MG63 (cell line): ENCODE results near the gene HAPLN1. TPM values are rescaled to one million over a fixed set of nuclear protein-coding genes. Genes with fewer than 3 reads are reported as not detected.

Experiments
- DNase-seq: peaks from one replicate; pipeline ENCODE4 v3.0.0-alpha.2; 2020
- H3K27me3 ChIP-seq: fragments of 250-450 bp; sonication (Bioruptor Pico); 2 replicates; pipeline ENCODE4 v1.5.1; 2020; ENCODE audit warnings: mild to moderate bottlenecking, moderate library complexity
- H3K36me3 ChIP-seq: fragments of 250-450 bp; sonication (Bioruptor Pico); 2 replicates; pipeline ENCODE4 v1.5.1; 2020; ENCODE audit warnings: mild to moderate bottlenecking, moderate library complexity
- H3K4me3 ChIP-seq: fragments of 250-450 bp; sonication (Bioruptor Pico); 2 replicates; pipeline ENCODE4 v1.5.1; 2020; ENCODE audit warnings: mild to moderate bottlenecking, moderate library complexity
- H3K9me3 ChIP-seq: fragments of 250-450 bp; sonication (Bioruptor Pico); 2 replicates; pipeline ENCODE4 v1.5.1; 2020; ENCODE audit warnings: mild to moderate bottlenecking, moderate library complexity
- total RNA-seq: library from RNA; depleted of rRNA; stranded (reverse); fragments of >200 nt; shearing (Covaris generic); gene quantifications from 2 replicates; pipeline ENCODE4 v1.2.3, GENCODE V29; 2014; ENCODE audit warnings: low replicate concordance

The HAPLN1 gene
- total RNA-seq, 1 experiment from 2014 or later, result 0.16 TPM

DNA sequence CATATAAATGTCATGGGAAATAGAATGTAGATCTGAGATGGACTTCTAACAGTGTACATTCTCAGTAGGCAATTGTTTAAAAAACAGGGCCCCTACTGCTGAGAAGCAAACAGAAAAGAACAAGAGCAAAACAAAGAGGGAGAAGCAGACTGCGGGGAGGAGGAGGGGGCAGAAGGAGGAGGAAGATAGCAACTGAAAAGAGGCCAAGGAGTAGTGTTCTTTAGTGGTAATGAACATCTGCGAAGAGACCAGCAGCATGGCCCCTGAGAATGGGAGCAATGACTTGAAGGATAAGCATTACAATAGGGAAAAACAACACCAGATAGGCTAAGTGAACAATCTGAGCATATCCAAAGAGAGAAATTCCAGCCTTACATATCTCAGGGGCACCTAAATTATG is 36.8 kb downstream of the HAPLN1 start:
- Histone ChIP-seq H3K9me3 (no peaks in the 10 kb centered on the region), H3K36me3 (no peaks in the 10 kb centered on the region), H3K4me3 (no peak overlapping the region), H3K27me3 (peaks cover 4% of the 10 kb centered on the region)
- DNase-seq, result no peak

DNA sequence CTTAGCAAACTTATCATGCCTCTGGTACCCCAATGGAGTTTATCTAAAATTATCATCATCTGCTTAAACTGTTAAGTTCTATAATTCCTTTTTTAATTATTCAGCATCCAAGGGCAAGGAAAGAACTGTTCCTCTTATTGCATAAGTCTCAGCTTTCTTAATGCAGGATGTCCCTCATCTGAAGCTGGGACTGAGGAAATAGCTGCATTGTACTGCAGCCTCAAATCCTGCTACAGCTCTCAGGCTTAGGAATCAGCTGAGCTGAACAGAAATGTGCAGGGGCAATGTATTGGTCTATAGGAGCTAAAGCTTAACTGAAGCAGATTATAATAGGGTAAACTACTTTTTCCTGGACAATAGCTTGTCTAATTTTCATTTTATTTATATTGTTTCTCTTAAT is 48.0 kb downstream of the HAPLN1 start:
- Histone ChIP-seq H3K9me3 (no peaks in the 10 kb centered on the region), H3K36me3 (no peaks in the 10 kb centered on the region), H3K27me3 (peaks cover 7% of the 10 kb centered on the region; the same call in 1 of the 2 replicates), H3K4me3 (no peak overlapping the region)
- no peak for DNase-seq

GRCh38 chr5:83672158-83672557 is 48.5 kb downstream of the HAPLN1 start:
- no peak for DNase-seq
- no peaks in the 10 kb centered on the region for H3K9me3 ChIP-seq
- no peaks in the 10 kb centered on the region for H3K36me3 ChIP-seq
- no peak overlapping the region for H3K4me3 ChIP-seq
- H3K27me3 ChIP-seq, result peaks cover 7% of the 10 kb centered on the region; the same call in 1 of the 2 replicates

DNA sequence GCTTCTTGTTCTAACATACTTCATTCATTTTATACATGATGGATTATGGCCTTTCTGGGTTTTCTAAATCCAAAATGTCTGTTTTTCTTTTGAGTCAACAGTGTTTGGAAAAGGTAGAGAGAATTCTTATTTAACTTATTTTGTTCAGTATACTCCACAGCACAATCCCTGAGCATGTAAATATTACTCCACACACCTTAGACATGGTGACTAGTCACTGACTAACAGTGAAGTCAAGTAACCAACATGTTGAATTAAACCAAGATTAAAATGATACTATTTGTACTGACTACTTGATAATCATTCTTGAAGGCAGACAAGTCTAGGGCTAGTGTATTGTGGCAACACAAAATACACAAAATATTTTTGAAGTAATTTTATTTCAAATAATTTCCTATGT is 55.0 kb downstream of the HAPLN1 start:
- no peak for DNase-seq

GRCh38 chr5:83662558-83662957 is 58.1 kb downstream of the HAPLN1 start:
- no peak for DNase-seq

More for the DNA sequence above, 55.0 kb downstream of the HAPLN1 start:
- Histone ChIP-seq H3K9me3 (no peaks in the 10 kb centered on the region), H3K4me3 (no peak overlapping the region), H3K27me3 (no peaks in the 10 kb centered on the region; the same call in 1 of the 2 replicates), H3K36me3 (no peaks in the 10 kb centered on the region)

GRCh38 chr5:83657807-83658525 is 62.7 kb downstream of the HAPLN1 start:
- Histone ChIP-seq H3K4me3 (no peak overlapping the region), H3K27me3 (no peaks in the 10 kb centered on the region; the same call in 1 of the 2 replicates), H3K9me3 (no peaks in the 10 kb centered on the region), H3K36me3 (no peaks in the 10 kb centered on the region)
- DNase-seq, result no peak

More at GRCh38 chr5:83662558-83662957, 58.1 kb downstream of the HAPLN1 start:
- H3K27me3 ChIP-seq, result no peaks in the 10 kb centered on the region; the same call in 1 of the 2 replicates
- no peak overlapping the region for H3K4me3 ChIP-seq
- H3K9me3 ChIP-seq, result no peaks in the 10 kb centered on the region
- no peaks in the 10 kb centered on the region for H3K36me3 ChIP-seq

- Histone ChIP-seq H3K36me3 (no peaks in the 10 kb centered on the region), H3K27me3 (no peaks in the 10 kb centered on the region; the same call in 1 of the 2 replicates), H3K9me3 (no peaks in the 10 kb centered on the region), H3K4me3 (no peak overlapping the region)
- no peak for DNase-seq
These were observed 66.1 kb downstream of the HAPLN1 start for GRCh38 chr5:83654427-83654994.

- DNase-seq, result no peak
- H3K9me3 ChIP-seq, result no peaks in the 10 kb centered on the region
- H3K36me3 ChIP-seq, result no peaks in the 10 kb centered on the region
- no peak overlapping the region for H3K4me3 ChIP-seq
- no peaks in the 10 kb centered on the region; the same call in 1 of the 2 replicates for H3K27me3 ChIP-seq
These were observed 67.0 kb downstream of the HAPLN1 start for GRCh38 chr5:83653669-83654068.

GRCh38 chr5:83645936-83646335 is 74.7 kb downstream of the HAPLN1 start:
- H3K4me3 ChIP-seq, result no peak overlapping the region
- H3K9me3 ChIP-seq, result no peaks in the 10 kb centered on the region
- H3K27me3 ChIP-seq, result no peaks in the 10 kb centered on the region
- H3K36me3 ChIP-seq, result no peaks in the 10 kb centered on the region
- DNase-seq, result no peak

GRCh38 chr5:83644301-83644700 is 76.4 kb downstream of the HAPLN1 start:
- Histone ChIP-seq H3K36me3 (no peaks in the 10 kb centered on the region), H3K9me3 (no peaks in the 10 kb centered on the region), H3K27me3 (no peaks in the 10 kb centered on the region), H3K4me3 (no peak overlapping the region)
- no peak for DNase-seq

DNA sequence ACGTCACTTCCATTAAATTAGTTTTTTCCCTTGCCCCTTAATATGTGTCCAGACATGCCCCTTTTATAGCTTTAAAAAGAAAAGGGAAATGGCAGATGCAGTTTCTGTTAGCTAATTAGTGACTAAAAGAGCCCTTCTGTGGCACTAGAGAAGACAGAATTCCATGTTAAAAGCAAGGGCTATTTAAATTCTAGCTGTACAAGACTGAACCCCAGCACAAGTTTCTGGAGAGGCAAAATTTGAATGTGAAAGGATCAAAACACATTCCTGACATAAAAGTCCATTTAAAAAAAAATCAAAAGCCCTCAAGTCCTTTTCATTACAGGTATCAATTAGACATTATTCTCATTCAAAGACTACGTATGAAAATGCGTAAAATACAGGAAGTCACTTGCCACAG is 78.7 kb downstream of the HAPLN1 start:
- Histone ChIP-seq H3K4me3 (no peak overlapping the region), H3K36me3 (no peaks in the 10 kb centered on the region), H3K27me3 (no peaks in the 10 kb centered on the region), H3K9me3 (no peaks in the 10 kb centered on the region)
- DNase-seq, result no peak

DNA sequence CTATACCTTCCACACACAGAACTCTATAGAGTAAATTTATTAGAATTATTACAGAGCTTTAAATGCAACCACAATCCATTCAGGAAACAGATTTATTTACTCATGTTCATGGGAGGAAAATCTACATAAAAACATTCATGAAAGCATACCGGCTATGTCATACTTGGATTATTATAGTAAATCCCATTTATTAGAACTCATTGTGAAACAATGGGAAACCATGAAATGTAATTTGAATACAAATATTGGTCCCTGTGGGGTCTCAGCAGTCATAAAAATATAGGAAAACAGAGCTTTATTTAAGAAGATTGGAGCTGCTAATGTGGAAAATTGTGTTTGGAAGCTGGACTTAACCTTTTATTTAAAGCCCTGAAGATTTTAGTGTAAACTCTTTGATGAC is 80.7 kb downstream of the HAPLN1 start:
- H3K27me3 ChIP-seq, result no peaks in the 10 kb centered on the region
- H3K36me3 ChIP-seq, result no peaks in the 10 kb centered on the region
- no peak for DNase-seq
- no peak overlapping the region for H3K4me3 ChIP-seq
- H3K9me3 ChIP-seq, result no peaks in the 10 kb centered on the region

DNA sequence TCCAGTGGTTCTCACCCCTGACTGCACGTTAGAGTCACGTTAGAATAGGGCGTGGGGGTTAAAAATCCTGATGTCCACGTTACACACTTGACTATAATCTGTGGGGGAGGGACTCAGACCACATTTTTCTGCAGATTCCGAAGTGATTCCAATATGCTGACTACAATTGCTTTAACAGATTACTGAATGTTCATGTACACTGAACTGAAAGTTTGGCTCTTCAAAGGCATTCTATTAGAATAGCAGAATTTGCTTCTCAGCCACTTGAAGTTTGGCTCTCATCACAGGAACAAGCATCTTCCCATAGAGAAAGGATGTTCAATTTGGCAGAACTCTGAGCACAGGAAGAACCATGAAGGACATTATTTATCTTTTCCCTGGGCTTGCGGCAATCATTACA is 84.5 kb downstream of the HAPLN1 start:
- no peak for DNase-seq
- Histone ChIP-seq H3K27me3 (no peaks in the 10 kb centered on the region), H3K9me3 (no peaks in the 10 kb centered on the region), H3K36me3 (no peaks in the 10 kb centered on the region), H3K4me3 (no peak overlapping the region)

DNA sequence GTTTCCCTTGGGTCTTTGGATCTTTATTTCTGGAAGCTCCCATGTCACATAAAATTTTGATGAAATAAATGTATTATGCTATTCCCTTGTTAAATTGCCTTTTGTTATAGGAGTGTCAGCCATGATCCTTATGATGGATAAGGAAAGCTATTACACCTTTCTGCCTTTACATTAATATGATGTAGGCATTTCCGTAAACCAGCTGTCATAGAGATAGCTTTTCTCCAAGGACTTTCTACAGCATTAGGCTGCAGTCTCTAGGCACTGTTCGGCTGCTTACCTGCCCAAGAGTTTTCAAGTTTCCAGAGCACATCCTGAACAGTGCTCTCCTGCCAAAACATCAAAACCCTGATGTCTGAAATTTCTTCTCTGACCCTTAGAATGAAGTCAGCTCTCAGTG is 87.4 kb downstream of the HAPLN1 start:
- DNase-seq, result no peak
- H3K27me3 ChIP-seq, result no peaks in the 10 kb centered on the region
- no peak overlapping the region for H3K4me3 ChIP-seq
- H3K36me3 ChIP-seq, result no peaks in the 10 kb centered on the region
- H3K9me3 ChIP-seq, result no peaks in the 10 kb centered on the region

- no peak for DNase-seq
- H3K9me3 ChIP-seq, result no peaks in the 10 kb centered on the region
- no peaks in the 10 kb centered on the region for H3K27me3 ChIP-seq
- H3K4me3 ChIP-seq, result no peak overlapping the region
- H3K36me3 ChIP-seq, result no peaks in the 10 kb centered on the region
These were observed 87.8 kb downstream of the HAPLN1 start for GRCh38 chr5:83632874-83633273.

DNA sequence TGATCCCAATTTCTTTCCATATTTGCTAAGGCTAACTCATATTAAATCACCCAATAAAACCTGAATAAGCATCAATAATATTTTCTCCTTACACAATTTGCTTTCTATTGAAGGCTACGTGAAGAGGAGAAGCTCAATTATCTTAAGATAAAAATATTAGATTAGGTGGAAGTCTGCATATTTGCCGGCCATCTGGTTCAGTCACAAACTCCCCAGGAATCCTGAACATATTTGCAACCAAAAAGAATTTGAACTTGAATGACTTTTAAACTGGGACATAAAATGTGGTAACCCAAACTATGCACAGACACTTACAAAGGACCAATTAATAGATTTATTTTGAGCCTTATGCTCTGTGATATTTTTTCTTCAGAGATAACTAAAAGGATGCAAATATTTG is 92.3 kb downstream of the HAPLN1 start:
- Histone ChIP-seq H3K4me3 (no peak overlapping the region), H3K36me3 (no peaks in the 10 kb centered on the region), H3K27me3 (no peaks in the 10 kb centered on the region), H3K9me3 (no peaks in the 10 kb centered on the region)
- DNase-seq, result no peak

DNA sequence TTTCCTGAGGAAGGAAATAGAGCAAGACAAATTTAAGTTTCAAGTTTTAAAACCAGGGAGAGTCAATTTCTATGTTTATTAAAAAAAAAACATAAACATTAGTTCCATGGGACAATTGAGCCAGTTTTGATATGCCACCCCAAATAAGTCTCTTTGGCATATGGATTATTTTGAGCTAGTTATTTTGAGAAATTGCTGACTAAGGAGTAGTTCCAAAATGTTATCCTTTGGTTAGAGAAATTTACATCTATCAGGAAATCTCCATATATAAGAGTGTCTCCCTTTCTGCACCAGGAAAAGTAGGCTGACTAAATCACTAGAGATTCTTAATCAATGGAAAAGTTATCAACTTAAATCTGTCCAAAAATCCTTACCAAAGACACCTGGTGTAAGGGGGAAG is 105.8 kb downstream of the HAPLN1 start:
- DNase-seq, result no peak
- H3K4me3 ChIP-seq, result no peak overlapping the region
- peaks cover 5% of the 10 kb centered on the region for H3K9me3 ChIP-seq

GRCh38 chr5:83608122-83608521 is 112.5 kb downstream of the HAPLN1 start:
- Histone ChIP-seq H3K36me3 (no peaks in the 10 kb centered on the region), H3K27me3 (no peaks in the 10 kb centered on the region; the same call in none of the 2 replicates), H3K4me3 (no peak overlapping the region), H3K9me3 (no peaks in the 10 kb centered on the region)
- peak; percentile 15 for DNase-seq

More for the DNA sequence above, 105.8 kb downstream of the HAPLN1 start:
- no peaks in the 10 kb centered on the region for H3K36me3 ChIP-seq
- H3K27me3 ChIP-seq, result no peaks in the 10 kb centered on the region; the same call in 1 of the 2 replicates
